ENCODE measurements around the gene HTR4. TPM values are rescaled to one million over a fixed set of nuclear protein-coding genes. Genes with fewer than 3 reads are reported as not detected.

The HTR4 gene
- polyA plus RNA-seq, 3 donors, result not detected

- Histone ChIP-seq H3K4me3 (replicated peaks in 1 of 3; ENCODE audit: low read depth in 2 of 3, low read length in 3 of 3) (no peak overlapping the region), H4K20me1 (ENCODE audit: insufficient read depth, low read length) (no peaks in the 10 kb centered on the region), H3K4me1 (ENCODE audit: control insufficient read depth in 1 of 2, insufficient read depth in 2 of 2, low read length in 2 of 2) (no peaks in the 10 kb centered on the region), H3K27ac (ENCODE audit: low read depth in 1 of 2, low read length in 2 of 2) (no peak overlapping the region), H3K79me2 (ENCODE audit: insufficient read depth, low read length) (no peaks in the 10 kb centered on the region), H2AFZ (ENCODE audit: insufficient read depth, low read depth, low read length, poor library complexity, severe bottlenecking) (peak overlapping the region; percentile 60), H3K9ac (ENCODE audit: insufficient read depth, low read length, poor library complexity, severe bottlenecking) (no peak overlapping the region), H3K4me2 (replicated peaks; ENCODE audit: extremely low read depth, low read length, poor library complexity, severe bottlenecking) (no peak overlapping the region), H3K27me3 (ENCODE audit: control insufficient read depth in 2 of 2, insufficient read depth in 2 of 2, low read length in 2 of 2) (peaks cover 0 to 3% of the 10 kb centered on the region in 2 donors), H3K36me3 (replicated peaks in 1 of 2; ENCODE audit: control insufficient read depth in 1 of 2, insufficient read depth in 2 of 2, low read length in 2 of 2) (no peaks in the 10 kb centered on the region), H3K9me3 (replicated peaks in 1 of 2; ENCODE audit: control insufficient read depth in 1 of 2, insufficient read depth in 1 of 2, low read length in 2 of 2) (no peaks in the 10 kb centered on the region)
- WGBS (ENCODE audit: insufficient coverage), result 80% methylated on average over 7 of the region's 7 CpGs
- Mint-ChIP-seq H3K4me3 (peak overlapping the region in 1 of 2 donors; percentile 10), H3K27me3 (ENCODE audit: low read depth in 3 of 3) (peaks cover 6 to 7% (median 7%) of the 10 kb centered on the region in 3 donors), H3K27ac (peak overlapping the region in 1 of 7 donors; percentile 50), H3K4me1 (peaks cover 9% of the 10 kb centered on the region), H3K9me3 (no peaks in the 10 kb centered on the region), H3K36me3 (no peaks in the 10 kb centered on the region)
- intact Hi-C loops (cut with micrococcal nuclease), result no loop called here
- no peak for DNase-seq
- TF ChIP-seq CTCF (IDR thresholded peaks at IDR 0.05), result no peak
Observed at GRCh38 chr5:148482196-148482595, 172.1 kb downstream of the HTR4 start.

- H3K4me2 ChIP-seq (replicated peaks; ENCODE audit: extremely low read depth, low read length, poor library complexity, severe bottlenecking), result no peak overlapping the region
- Mint-ChIP-seq H3K27ac (no peak overlapping the region), H3K9me3 (peaks cover 0 to 2% (median 0%) of the 10 kb centered on the region in 7 donors), H3K4me3 (no peak overlapping the region), H3K4me1 (peaks cover 5% of the 10 kb centered on the region), H3K36me3 (no peaks in the 10 kb centered on the region), H3K27me3 (ENCODE audit: low read depth in 3 of 3) (peaks cover 6 to 9% (median 8%) of the 10 kb centered on the region in 3 donors)
- no peak for DNase-seq
- H3K9me3 ChIP-seq (replicated peaks in 1 of 2; ENCODE audit: control insufficient read depth in 1 of 2, insufficient read depth in 1 of 2, low read length in 2 of 2), result no peaks in the 10 kb centered on the region
- H3K9ac ChIP-seq (ENCODE audit: insufficient read depth, low read length, poor library complexity, severe bottlenecking), result no peak overlapping the region
- H3K27ac ChIP-seq (ENCODE audit: low read depth in 1 of 2, low read length in 2 of 2), result no peak overlapping the region
- no peaks in the 10 kb centered on the region for H3K4me1 ChIP-seq (ENCODE audit: control insufficient read depth in 1 of 2, insufficient read depth in 2 of 2, low read length in 2 of 2)
- intact Hi-C loops (cut with micrococcal nuclease), result no loop called here
- no peaks in the 10 kb centered on the region for H4K20me1 ChIP-seq (ENCODE audit: insufficient read depth, low read length)
- no peak overlapping the region for H3K4me3 ChIP-seq (replicated peaks in 1 of 3; ENCODE audit: low read depth in 2 of 3, low read length in 3 of 3)
- H2AFZ ChIP-seq (ENCODE audit: insufficient read depth, low read depth, low read length, poor library complexity, severe bottlenecking), result no peak overlapping the region
- H3K36me3 ChIP-seq (replicated peaks in 1 of 2; ENCODE audit: control insufficient read depth in 1 of 2, insufficient read depth in 2 of 2, low read length in 2 of 2), result no peaks in the 10 kb centered on the region
- TF ChIP-seq CTCF (IDR thresholded peaks at IDR 0.05), result no peak
- no peaks in the 10 kb centered on the region for H3K79me2 ChIP-seq (ENCODE audit: insufficient read depth, low read length)
- no peaks in the 10 kb centered on the region for H3K27me3 ChIP-seq (ENCODE audit: control insufficient read depth in 2 of 2, insufficient read depth in 2 of 2, low read length in 2 of 2)
- 87% methylated on average over 2 of the region's 3 CpGs for WGBS (ENCODE audit: insufficient coverage)
Observed at GRCh38 chr5:148477429-148477828, 176.9 kb downstream of the HTR4 start.
